ENCODE measurements around the gene PEF1.

PEF1 gene

GRCh38 chr1:31627301-31627929, 17.3 kb downstream of the PEF1 start:
- peaks cover 7% of the 10 kb centered on the region for H3K4me1 ChIP-seq (ENCODE audit: insufficient read depth, low read length)
- 96% methylated on average over 13 of the region's 13 CpGs for WGBS
- H3K9me3 ChIP-seq (ENCODE audit: insufficient read depth, low read depth, low read length) = no peaks in the 10 kb centered on the region
- no peak overlapping the region for H3K9ac ChIP-seq (ENCODE audit: low read depth, low read length)
- no peak overlapping the region for H3K4me3 ChIP-seq (ENCODE audit: low read length)
- peaks cover 40% of the 10 kb centered on the region for H3K36me3 ChIP-seq (ENCODE audit: insufficient read depth, low read length)
- H3K27me3 ChIP-seq (ENCODE audit: insufficient read depth, low read length) = no peaks in the 10 kb centered on the region
- no peak overlapping the region for H3K27ac ChIP-seq (ENCODE audit: low read depth, low read length)

- WGBS = 58% methylated on average over 23 of the region's 23 CpGs
Measured at GRCh38 chr1:31626223-31627207, 18.2 kb downstream of the PEF1 start.

GRCh38 chr1:31625561-31626222, 19.0 kb downstream of the PEF1 start:
- 85% methylated on average over 4 of the region's 4 CpGs for WGBS

More at GRCh38 chr1:31626223-31627207, 18.2 kb downstream of the PEF1 start:
- Histone ChIP-seq H3K36me3 (ENCODE audit: insufficient read depth, low read length) (peaks cover 33% of the 10 kb centered on the region), H3K4me3 (ENCODE audit: low read length) (no peak overlapping the region), H3K9me3 (ENCODE audit: insufficient read depth, low read depth, low read length) (no peaks in the 10 kb centered on the region), H3K27ac (ENCODE audit: low read depth, low read length) (0 out of 2 replicates have a peak overlapping the region, but pooled peaks have one; percentile 41), H3K27me3 (ENCODE audit: insufficient read depth, low read length) (no peaks in the 10 kb centered on the region), H3K4me1 (ENCODE audit: insufficient read depth, low read length) (peaks cover 7% of the 10 kb centered on the region), H3K9ac (ENCODE audit: low read depth, low read length) (peak overlapping the region; percentile 24; the same call in 1 of the 2 replicates)

GRCh38 chr1:31624731-31625514, 19.8 kb downstream of the PEF1 start:
- Histone ChIP-seq H3K27me3 (ENCODE audit: insufficient read depth, low read length) (no peaks in the 10 kb centered on the region), H3K9ac (ENCODE audit: low read depth, low read length) (no peak overlapping the region), H3K27ac (ENCODE audit: low read depth, low read length) (no peak overlapping the region), H3K4me3 (ENCODE audit: low read length) (no peak overlapping the region), H3K36me3 (ENCODE audit: insufficient read depth, low read length) (peaks cover 20% of the 10 kb centered on the region), H3K4me1 (ENCODE audit: insufficient read depth, low read length) (peaks cover 7% of the 10 kb centered on the region), H3K9me3 (ENCODE audit: insufficient read depth, low read depth, low read length) (no peaks in the 10 kb centered on the region)
- WGBS = 94% methylated on average over 16 of the region's 16 CpGs

More at GRCh38 chr1:31625561-31626222, 19.0 kb downstream of the PEF1 start:
- Histone ChIP-seq H3K36me3 (ENCODE audit: insufficient read depth, low read length) (peaks cover 28% of the 10 kb centered on the region), H3K27ac (ENCODE audit: low read depth, low read length) (no peak overlapping the region), H3K4me1 (ENCODE audit: insufficient read depth, low read length) (peaks cover 7% of the 10 kb centered on the region), H3K9me3 (ENCODE audit: insufficient read depth, low read depth, low read length) (no peaks in the 10 kb centered on the region), H3K9ac (ENCODE audit: low read depth, low read length) (no peak overlapping the region), H3K27me3 (ENCODE audit: insufficient read depth, low read length) (no peaks in the 10 kb centered on the region), H3K4me3 (ENCODE audit: low read length) (no peak overlapping the region)

GRCh38 chr1:31624309-31624708, 20.4 kb downstream of the PEF1 start:
- WGBS = 89% methylated on average over 5 of the region's 5 CpGs
- H3K36me3 ChIP-seq (ENCODE audit: insufficient read depth, low read length) = peaks cover 14% of the 10 kb centered on the region
- H3K4me3 ChIP-seq (ENCODE audit: low read length) = no peak overlapping the region
- H3K4me1 ChIP-seq (ENCODE audit: insufficient read depth, low read length) = peaks cover 7% of the 10 kb centered on the region
- no peak overlapping the region for H3K27ac ChIP-seq (ENCODE audit: low read depth, low read length)
- H3K9me3 ChIP-seq (ENCODE audit: insufficient read depth, low read depth, low read length) = no peaks in the 10 kb centered on the region
- no peak overlapping the region for H3K9ac ChIP-seq (ENCODE audit: low read depth, low read length)
- H3K27me3 ChIP-seq (ENCODE audit: insufficient read depth, low read length) = 0 out of 2 replicates have a peak, but pooled peaks cover 2% of the 10 kb centered on the region

GRCh38 chr1:31623365-31623764, 21.3 kb downstream of the PEF1 start:
- no peak overlapping the region for H3K27ac ChIP-seq (ENCODE audit: low read depth, low read length)
- no peak overlapping the region for H3K4me3 ChIP-seq (ENCODE audit: low read length)
- peaks cover 5% of the 10 kb centered on the region; the same call in 1 of the 2 replicates for H3K36me3 ChIP-seq (ENCODE audit: insufficient read depth, low read length)
- H3K9ac ChIP-seq (ENCODE audit: low read depth, low read length) = no peak overlapping the region
- 95% methylated on average over 11 of the region's 12 CpGs for WGBS
- H3K9me3 ChIP-seq (ENCODE audit: insufficient read depth, low read depth, low read length) = no peaks in the 10 kb centered on the region
- H3K27me3 ChIP-seq (ENCODE audit: insufficient read depth, low read length) = peaks cover 9% of the 10 kb centered on the region; the same call in 1 of the 2 replicates
- peaks cover 7% of the 10 kb centered on the region for H3K4me1 ChIP-seq (ENCODE audit: insufficient read depth, low read length)

GRCh38 chr1:31621847-31622730, 22.6 kb downstream of the PEF1 start:
- Histone ChIP-seq H3K4me3 (ENCODE audit: low read length) (no peak overlapping the region), H3K27ac (ENCODE audit: low read depth, low read length) (no peak overlapping the region), H3K4me1 (ENCODE audit: insufficient read depth, low read length) (peaks cover 6% of the 10 kb centered on the region), H3K9ac (ENCODE audit: low read depth, low read length) (no peak overlapping the region), H3K36me3 (ENCODE audit: insufficient read depth, low read length) (no peaks in the 10 kb centered on the region), H3K27me3 (ENCODE audit: insufficient read depth, low read length) (peaks cover 18% of the 10 kb centered on the region), H3K9me3 (ENCODE audit: insufficient read depth, low read depth, low read length) (no peaks in the 10 kb centered on the region)
- 89% methylated on average over 15 of the region's 15 CpGs for WGBS

- Histone ChIP-seq H3K27ac (ENCODE audit: low read depth, low read length) (no peak overlapping the region), H3K9ac (ENCODE audit: low read depth, low read length) (no peak overlapping the region), H3K36me3 (ENCODE audit: insufficient read depth, low read length) (no peaks in the 10 kb centered on the region), H3K4me1 (ENCODE audit: insufficient read depth, low read length) (no peaks in the 10 kb centered on the region), H3K27me3 (ENCODE audit: insufficient read depth, low read length) (peaks cover 25% of the 10 kb centered on the region), H3K9me3 (ENCODE audit: insufficient read depth, low read depth, low read length) (no peaks in the 10 kb centered on the region), H3K4me3 (ENCODE audit: low read length) (no peak overlapping the region)
- 95% methylated on average over 5 of the region's 5 CpGs for WGBS
Measured at GRCh38 chr1:31621498-31621820, 23.2 kb downstream of the PEF1 start.

GRCh38 chr1:31620631-31621497, 23.8 kb downstream of the PEF1 start:
- Histone ChIP-seq H3K4me3 (ENCODE audit: low read length) (no peak overlapping the region), H3K4me1 (ENCODE audit: insufficient read depth, low read length) (no peaks in the 10 kb centered on the region), H3K27ac (ENCODE audit: low read depth, low read length) (no peak overlapping the region), H3K9me3 (ENCODE audit: insufficient read depth, low read depth, low read length) (no peaks in the 10 kb centered on the region), H3K9ac (ENCODE audit: low read depth, low read length) (no peak overlapping the region), H3K27me3 (ENCODE audit: insufficient read depth, low read length) (peaks cover 31% of the 10 kb centered on the region), H3K36me3 (ENCODE audit: insufficient read depth, low read length) (no peaks in the 10 kb centered on the region)
- WGBS = 91% methylated on average over 20 of the region's 20 CpGs

Data from HUES64 (cell line).